Breast epithelium (tissue), 3 donors: Measurements from ENCODE around the gene ZNF892.

Experiments
- POLR2A ChIP-seq: fragments of 450-650 bp; IDR thresholded peaks from one replicate; pipeline ENCODE4 v1.6.1; 2016; ENCODE audit warnings: antibody characterized with exemption, mild to moderate bottlenecking, moderate library complexity
- POLR2AphosphoS5 ChIP-seq, 3 donors: sonication (generic); formaldehyde crosslinking; IDR thresholded peaks; one replicate each; pipeline ENCODE4 v1.6.1; 2017; ENCODE audit warnings: antibody characterized with exemption in 3 of 3
- TF ChIP-seq, protein P1 (sequence below), 3 donors: fragments of 450-650 bp; IDR thresholded peaks; one replicate each; pipeline ENCODE4 v1.5.1; 2016 to 2017; ENCODE audit warnings: antibody characterized with exemption in 3 of 3, mild to moderate bottlenecking in 3 of 3, moderate library complexity in 3 of 3

DNA sequence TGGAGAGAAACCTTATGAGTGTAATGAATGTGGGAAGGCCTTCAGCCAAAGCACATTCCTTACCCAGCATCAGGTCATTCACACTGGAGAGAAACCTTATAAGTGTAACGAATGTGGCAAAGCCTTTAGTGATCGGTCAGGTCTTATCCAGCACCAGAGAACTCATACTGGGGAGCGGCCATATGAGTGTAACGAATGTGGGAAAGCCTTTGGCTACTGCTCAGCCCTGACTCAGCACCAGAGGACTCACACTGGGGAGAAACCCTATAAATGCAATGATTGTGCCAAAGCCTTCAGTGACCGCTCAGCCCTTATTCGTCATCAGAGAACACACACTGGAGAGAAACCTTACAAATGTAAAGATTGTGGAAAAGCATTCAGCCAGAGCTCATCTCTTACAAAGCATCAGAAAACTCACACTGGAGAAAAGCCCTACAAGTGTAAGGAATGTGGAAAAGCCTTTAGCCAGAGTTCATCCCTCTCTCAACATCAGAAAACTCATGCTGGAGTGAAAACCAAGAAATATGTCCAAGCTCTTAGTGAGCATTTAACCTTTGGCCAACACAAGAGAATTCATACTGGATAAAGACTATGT lies 7.8 kb downstream of the ZNF892 start:
- TF ChIP-seq, protein P1, sequence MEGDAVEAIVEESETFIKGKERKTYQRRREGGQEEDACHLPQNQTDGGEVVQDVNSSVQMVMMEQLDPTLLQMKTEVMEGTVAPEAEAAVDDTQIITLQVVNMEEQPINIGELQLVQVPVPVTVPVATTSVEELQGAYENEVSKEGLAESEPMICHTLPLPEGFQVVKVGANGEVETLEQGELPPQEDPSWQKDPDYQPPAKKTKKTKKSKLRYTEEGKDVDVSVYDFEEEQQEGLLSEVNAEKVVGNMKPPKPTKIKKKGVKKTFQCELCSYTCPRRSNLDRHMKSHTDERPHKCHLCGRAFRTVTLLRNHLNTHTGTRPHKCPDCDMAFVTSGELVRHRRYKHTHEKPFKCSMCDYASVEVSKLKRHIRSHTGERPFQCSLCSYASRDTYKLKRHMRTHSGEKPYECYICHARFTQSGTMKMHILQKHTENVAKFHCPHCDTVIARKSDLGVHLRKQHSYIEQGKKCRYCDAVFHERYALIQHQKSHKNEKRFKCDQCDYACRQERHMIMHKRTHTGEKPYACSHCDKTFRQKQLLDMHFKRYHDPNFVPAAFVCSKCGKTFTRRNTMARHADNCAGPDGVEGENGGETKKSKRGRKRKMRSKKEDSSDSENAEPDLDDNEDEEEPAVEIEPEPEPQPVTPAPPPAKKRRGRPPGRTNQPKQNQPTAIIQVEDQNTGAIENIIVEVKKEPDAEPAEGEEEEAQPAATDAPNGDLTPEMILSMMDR (IDR thresholded peaks at IDR 0.05): no peak
- TF ChIP-seq POLR2A (no peak), POLR2AphosphoS5 (IDR thresholded peaks at IDR 0.05) (no peak)
